NCI-H1092 treated with DMSO at 0.1 percent for 48 hours (cell line): ENCODE results near the gene TMEM14A.

Experiments used
- DNase-seq: peaks from one replicate; lab custom pipeline; 2025; lab: John Stamatoyannopoulos, UW

The TMEM14A gene

GRCh38 chr6:52736145-52736544, 65.2 kb downstream of the TMEM14A start:
- DNase-seq, result no peak
